BJ (cell line): ENCODE results near the gene HSPA1L. TPM values are rescaled to one million over a fixed set of nuclear protein-coding genes. Genes with fewer than 3 reads are reported as not detected.
"Not testable (repeated sequence)": the region's sequence is repeated elsewhere in the genome, so short reads cannot be mapped to it uniquely, and the experiment has no call there.

Experiments used
- CTCF ChIA-PET: fragments of 350-600 bp; formaldehyde crosslinking; extraction: SDS; loops from one replicate; lab custom pipeline; 2021; ENCODE audit warnings: antibody characterized with exemption, inconsistent platforms; lab: Yijun Ruan, JAX
- POLR2A ChIA-PET: fragments of 300-600 bp; sonication (Branson Sonifier 250); formaldehyde crosslinking; extraction: SDS; loops from one replicate; lab custom pipeline; 2021; ENCODE audit warnings: antibody characterized with exemption; lab: Charles Lee
- DNase-seq: peaks from one replicate; pipeline ENCODE4 v3.0.0-alpha.2; 2011; ENCODE audit warnings: low read depth
- H3K27me3 ChIP-seq: 2 replicates; pipeline ENCODE4 v1.6.0; 2011; ENCODE audit warnings: low read length; ENCODE audit not compliant: control insufficient read depth, insufficient read depth
- H3K36me3 ChIP-seq: 2 replicates; pipeline ENCODE4 v1.5.1; 2011; ENCODE audit warnings: low read length; ENCODE audit not compliant: control insufficient read depth, insufficient read depth
- H3K4me3 ChIP-seq: 2 replicates; pipeline ENCODE4 v1.5.1; 2011; ENCODE audit warnings: low read depth, mild to moderate bottlenecking, control low read depth, low read length
- CTCF ChIP-seq: IDR thresholded peaks from 2 replicates; pipeline ENCODE4 v1.5.1; 2011; ENCODE audit warnings: low read depth, mild to moderate bottlenecking, control low read depth, inconsistent platforms, low read length, moderate library complexity; ENCODE audit not compliant: insufficient read depth
- polyA plus RNA-seq: library from polyadenylated mRNA; depleted of rRNA; stranded (reverse); fragments of >200 nt; gene quantifications from 2 replicates; pipeline ENCODE4 v1.2.3, GENCODE V29; 2011

Gene HSPA1L
- polyA plus RNA-seq, 1 experiment: 0.90 TPM

- no peaks in the 10 kb centered on the region for H3K36me3 ChIP-seq
- no peak for DNase-seq
- no peak overlapping the region for H3K4me3 ChIP-seq
- ChIA-PET POLR2A (no interaction called here), CTCF (interaction anchor here (0.6 to 1.8 kb wide), 8 partner anchors 13 to 134 kb away, joined by 3 to 4 read pairs (median 4); partner anchors contain the start of genes HSPA1B and VARS1)
- no peak for TF ChIP-seq CTCF
- H3K27me3 ChIP-seq: no peaks in the 10 kb centered on the region
These were observed 1.6 kb downstream of the HSPA1L start for GRCh38 chr6:31813465-31813849.

GRCh38 chr6:31811645-31812044, 3.4 kb downstream of the HSPA1L start:
- CTCF ChIA-PET: no interaction called here
- H3K36me3 ChIP-seq: no peaks in the 10 kb centered on the region
- no peaks in the 10 kb centered on the region for H3K27me3 ChIP-seq
- no peak for TF ChIP-seq CTCF
- POLR2A ChIA-PET: no interaction called here
- no peak overlapping the region for H3K4me3 ChIP-seq
- no peak for DNase-seq

GRCh38 chr6:31808599-31808998, 6.5 kb downstream of the HSPA1L start:
- DNase-seq, H3K36me3 ChIP-seq, H3K4me3 ChIP-seq, H3K27me3 ChIP-seq, POLR2A ChIA-PET: not testable (repeated sequence)
- CTCF ChIA-PET: interaction anchor here (0.9 kb wide), 1 partner anchor 36 kb away, joined by 3 read pairs; no protein-coding TSS in a partner anchor

- CTCF ChIA-PET: interaction anchor here (0.6 to 2.8 kb wide), 7 partner anchors 11 to 125 kb away, joined by 3 to 12 read pairs (median 4); partner anchors contain the start of gene VARS1
These were observed 8.4 kb downstream of the HSPA1L start, which contains the start of gene LSM2 for GRCh38 chr6:31806470-31807272. LSM2 (minus strand) TSS chr6:31806966; CDS start chr6:31806757, 209 bp downstream.

GRCh38 chr6:31805939-31806469, 9.1 kb downstream of the HSPA1L start:
- Histone ChIP-seq H3K36me3 (no peaks in the 10 kb centered on the region), H3K27me3 (no peaks in the 10 kb centered on the region), H3K4me3 (peak overlapping the region; percentile 72)
- ChIA-PET POLR2A (interaction anchor here (0.6 to 1.0 kb wide), 4 partner anchors 9 to 28 kb away, joined by 3 to 9 read pairs (median 4); partner anchors contain the start of genes HSPA1A, HSPA1B and HSPA1L), CTCF (interaction anchor here (1.4 to 2.8 kb wide), 3 partner anchors 10 to 15 kb away, joined by 3 to 12 read pairs (median 5); partner anchors contain the start of gene VARS1)
- no peak for TF ChIP-seq CTCF
- no peak for DNase-seq

More at GRCh38 chr6:31806470-31807272, 8.4 kb downstream of the HSPA1L start, which contains the start of gene LSM2:
- H3K36me3 ChIP-seq: no peaks in the 10 kb centered on the region
- POLR2A ChIA-PET: interaction anchor here (0.5 to 1.0 kb wide), 8 partner anchors 9 to 281 kb away, joined by 3 to 13 read pairs (median 4); partner anchors contain the start of genes C6orf47, HSPA1A, HSPA1B and HSPA1L
- peak; percentile 91 for DNase-seq
- peak; percentile 32 for TF ChIP-seq CTCF
- peak within 1 kb of the TSS; percentile 72 for H3K4me3 ChIP-seq
- H3K27me3 ChIP-seq: no peaks in the 10 kb centered on the region

- CTCF ChIA-PET: interaction anchor here (1.2 kb wide), 1 partner anchor 26 kb away, joined by 4 read pairs; the partner anchor contains the start of gene HSPA1B
These were observed 13.8 kb downstream of the HSPA1L start for GRCh38 chr6:31801031-31801927.

More at GRCh38 chr6:31801031-31801927, 13.8 kb downstream of the HSPA1L start:
- H3K27me3 ChIP-seq, H3K4me3 ChIP-seq, POLR2A ChIA-PET, H3K36me3 ChIP-seq, DNase-seq: not testable (repeated sequence)
